HG03064 (cell line): ENCODE data around the gene FRMPD2.
"Not testable (repeated sequence)": the region's sequence is repeated elsewhere in the genome, so short reads cannot be mapped to it uniquely, and the experiment has no call there.

Experiments
- ATAC-seq: cut with Tn5 transposase; IDR thresholded peaks from one replicate; pipeline ENCODE4 v1.9.1; 2021; ENCODE audit warnings: low read depth; ENCODE audit not compliant: unreplicated experiment

Gene FRMPD2

GRCh38 chr10:48253970-48254657 is 20.4 kb downstream of the FRMPD2 start:
- no peak for ATAC-seq

- ATAC-seq = no peak
Measured at GRCh38 chr10:48252354-48252650, 22.2 kb downstream of the FRMPD2 start.

GRCh38 chr10:48251525-48252353 is 22.8 kb downstream of the FRMPD2 start:
- ATAC-seq = no peak

DNA sequence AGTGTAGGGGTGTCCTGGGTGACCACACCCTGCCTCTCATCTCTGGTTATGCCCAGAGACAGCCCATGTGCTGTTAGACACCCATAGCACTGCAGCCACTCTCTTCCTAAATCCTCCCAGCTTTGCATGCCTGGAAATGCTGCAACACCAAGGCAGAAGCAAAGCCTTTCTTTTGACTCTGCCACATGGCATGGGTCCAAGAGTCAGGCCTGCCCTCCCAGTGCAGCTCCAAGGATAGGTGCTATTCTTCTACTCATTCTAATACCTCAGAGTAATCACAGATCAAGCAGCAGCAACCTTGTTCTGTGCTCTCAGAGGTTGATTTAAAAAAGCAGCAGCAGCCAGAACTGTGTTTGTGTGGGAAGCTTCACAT is 23.4 kb downstream of the FRMPD2 start:
- no peak for ATAC-seq

DNA sequence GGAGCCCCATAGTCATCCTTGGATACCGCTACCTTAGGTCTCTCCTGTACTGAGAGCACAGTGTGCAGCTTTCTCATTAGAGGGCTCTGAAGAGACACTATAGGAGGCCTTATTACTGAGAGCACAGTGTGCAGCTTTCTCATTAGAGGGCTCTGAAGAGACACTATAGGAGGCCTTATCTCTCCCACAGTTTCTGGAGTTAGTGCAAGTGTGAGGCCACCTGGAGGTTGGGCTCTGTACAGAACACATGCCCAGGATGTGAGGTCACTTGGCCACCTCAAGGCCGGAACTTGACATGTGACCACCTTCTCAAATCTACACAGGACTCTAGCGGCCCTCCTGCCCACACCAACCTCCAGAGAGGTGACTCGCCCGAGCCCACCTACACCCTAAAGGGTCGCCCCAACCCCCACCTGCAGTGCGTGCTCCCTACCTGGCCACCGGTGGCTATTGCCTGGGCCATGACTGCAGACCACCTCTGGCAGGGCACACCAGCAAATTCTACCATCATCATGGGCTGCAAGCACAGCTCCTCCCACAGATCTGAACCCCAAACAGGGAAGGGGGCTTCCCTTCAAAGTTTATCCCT is 24.6 kb downstream of the FRMPD2 start:
- no peak for ATAC-seq

DNA sequence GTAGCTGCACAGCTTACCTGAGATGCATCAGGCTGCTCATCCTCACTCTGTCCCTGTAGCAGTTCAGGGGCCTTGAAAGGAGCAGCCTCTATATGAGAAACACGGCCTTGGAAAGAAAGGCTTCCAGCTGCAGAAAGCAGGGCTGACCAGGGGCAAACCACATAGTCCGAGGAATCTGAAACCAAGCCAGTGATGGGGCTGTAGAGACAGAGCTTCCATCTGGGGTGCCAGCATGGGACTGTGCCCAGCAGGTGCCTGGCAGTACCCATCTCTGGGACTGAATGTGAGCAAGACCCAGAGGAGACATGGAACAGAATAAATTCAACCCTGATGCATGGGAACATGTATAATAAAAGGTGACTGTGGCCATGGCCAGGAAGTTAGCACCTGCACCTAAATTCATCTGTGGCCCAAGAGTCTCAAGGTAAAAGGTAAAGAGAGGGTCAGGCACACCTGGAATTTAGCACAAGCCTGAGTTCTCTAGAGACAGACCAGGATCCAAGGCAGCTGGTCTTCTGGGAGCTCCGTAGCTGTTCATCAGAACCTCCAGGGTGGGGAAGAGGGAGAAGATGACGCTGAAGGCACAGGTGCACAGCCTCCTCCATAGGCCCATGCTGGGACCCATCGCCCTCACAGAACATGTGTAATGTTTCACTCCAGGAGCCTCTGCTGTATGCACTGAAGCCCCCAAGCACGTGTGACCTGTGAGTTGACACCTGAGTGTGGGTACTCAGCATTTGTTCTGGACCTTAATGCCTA is 25.3 kb downstream of the FRMPD2 start:
- no peak for ATAC-seq

- no peak for ATAC-seq
Measured at GRCh38 chr10:48248462-48248861, 26.0 kb downstream of the FRMPD2 start.

DNA sequence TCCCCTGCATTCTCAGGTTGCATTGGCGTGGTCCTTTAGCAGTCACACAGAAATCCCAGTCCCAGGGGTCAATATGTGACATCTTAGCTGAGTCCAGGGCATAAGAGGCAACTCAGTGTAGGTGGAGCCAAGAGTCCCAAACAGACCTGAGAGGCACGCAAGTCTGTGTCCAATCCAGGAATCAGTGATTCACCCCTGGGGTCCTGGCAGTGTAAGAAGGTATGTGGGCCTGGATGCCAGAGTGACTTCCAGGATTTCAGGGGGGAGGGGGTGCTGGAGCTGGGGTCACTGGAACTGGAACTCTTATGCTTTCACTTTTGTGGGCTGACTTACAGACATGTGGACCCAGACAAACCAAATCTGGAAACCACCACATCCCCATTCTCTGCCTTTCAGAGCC is 26.8 kb downstream of the FRMPD2 start:
- ATAC-seq = no peak

GRCh38 chr10:48246501-48246900 is 28.0 kb downstream of the FRMPD2 start:
- no peak for ATAC-seq

DNA sequence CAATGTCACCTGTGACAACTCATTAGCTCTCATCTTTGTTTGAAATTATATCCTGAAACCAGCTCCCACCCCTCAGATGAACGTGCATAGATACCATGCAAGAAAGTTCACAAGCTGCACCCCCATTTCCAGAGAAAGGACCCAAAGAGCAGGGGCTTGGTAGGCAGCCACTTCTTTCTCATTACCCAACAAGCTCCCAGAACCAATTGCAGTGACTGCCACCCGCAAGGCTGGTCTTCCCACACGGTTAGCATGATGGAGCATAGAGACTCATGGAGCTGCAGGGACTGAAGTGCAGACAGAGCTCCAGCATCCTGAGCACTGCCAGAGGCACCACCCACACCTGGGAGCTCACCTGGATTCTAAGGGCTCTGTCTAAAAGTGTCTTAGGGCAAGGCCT is 28.5 kb downstream of the FRMPD2 start:
- ATAC-seq = no peak

DNA sequence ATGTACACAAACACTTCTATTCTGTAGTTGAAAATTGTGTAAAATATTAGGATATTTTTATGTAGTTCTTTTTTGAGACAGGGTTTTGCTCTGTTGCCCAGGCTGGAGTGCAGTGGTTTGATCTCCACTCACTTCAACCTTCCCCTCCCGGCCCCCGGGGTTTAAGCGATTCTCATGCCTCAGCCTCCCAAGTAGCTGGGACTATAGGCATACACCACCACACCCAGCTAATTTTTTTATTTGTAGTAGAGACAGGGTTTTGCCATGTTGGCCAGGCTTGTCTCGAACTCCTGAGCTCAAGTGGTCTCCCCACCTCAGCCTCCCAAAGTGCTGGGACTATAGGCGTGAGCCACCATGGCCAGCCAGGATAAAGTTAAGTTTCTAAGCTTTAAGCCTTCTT is 30.6 kb downstream of the FRMPD2 start:
- not testable (repeated sequence) for ATAC-seq

DNA sequence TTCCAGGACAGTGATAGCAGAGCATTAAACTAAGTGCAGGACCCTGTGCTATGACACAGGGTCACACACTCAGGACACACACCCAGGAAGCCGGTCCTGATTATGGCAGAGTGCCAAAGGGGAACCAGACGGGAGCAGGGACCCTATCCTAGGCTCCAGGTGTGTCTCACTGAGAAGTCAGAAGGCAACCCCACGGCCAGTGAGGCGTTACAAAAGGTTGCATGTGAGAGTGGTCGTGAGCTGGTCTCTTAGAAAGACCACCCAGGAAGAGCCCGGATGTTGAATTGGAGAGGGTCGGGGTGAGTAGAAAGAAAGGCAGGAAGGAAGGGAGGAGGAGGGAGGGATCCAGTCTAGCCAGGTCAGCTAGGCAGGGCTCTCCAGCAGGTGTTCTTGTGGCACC is 31.0 kb downstream of the FRMPD2 start:
- no peak for ATAC-seq

- no peak for ATAC-seq
Measured at GRCh38 chr10:48242171-48242904, 32.2 kb downstream of the FRMPD2 start.

GRCh38 chr10:48241332-48241731 is 33.2 kb downstream of the FRMPD2 start:
- no peak for ATAC-seq

GRCh38 chr10:48240196-48240595 is 34.3 kb downstream of the FRMPD2 start:
- no peak for ATAC-seq

DNA sequence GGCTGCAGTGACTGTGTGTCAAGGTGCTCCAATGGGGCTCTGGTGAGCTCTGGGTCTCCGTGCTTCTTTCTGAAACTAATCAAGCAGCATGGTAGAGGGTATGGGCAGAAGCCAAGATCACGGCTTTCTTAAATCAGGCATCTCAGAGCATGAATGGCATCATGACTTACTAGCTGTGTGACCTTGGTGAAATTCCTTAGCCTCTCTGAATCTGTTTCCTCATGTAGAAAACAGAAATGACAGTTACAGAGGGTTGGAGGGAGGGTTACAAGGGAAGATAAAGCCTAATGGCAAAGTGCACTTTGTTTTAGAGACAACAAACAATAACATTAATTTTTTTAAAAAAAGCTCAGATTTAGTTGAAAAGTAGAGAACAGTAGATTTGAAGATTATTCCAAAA is 34.9 kb downstream of the FRMPD2 start:
- no peak for ATAC-seq

DNA sequence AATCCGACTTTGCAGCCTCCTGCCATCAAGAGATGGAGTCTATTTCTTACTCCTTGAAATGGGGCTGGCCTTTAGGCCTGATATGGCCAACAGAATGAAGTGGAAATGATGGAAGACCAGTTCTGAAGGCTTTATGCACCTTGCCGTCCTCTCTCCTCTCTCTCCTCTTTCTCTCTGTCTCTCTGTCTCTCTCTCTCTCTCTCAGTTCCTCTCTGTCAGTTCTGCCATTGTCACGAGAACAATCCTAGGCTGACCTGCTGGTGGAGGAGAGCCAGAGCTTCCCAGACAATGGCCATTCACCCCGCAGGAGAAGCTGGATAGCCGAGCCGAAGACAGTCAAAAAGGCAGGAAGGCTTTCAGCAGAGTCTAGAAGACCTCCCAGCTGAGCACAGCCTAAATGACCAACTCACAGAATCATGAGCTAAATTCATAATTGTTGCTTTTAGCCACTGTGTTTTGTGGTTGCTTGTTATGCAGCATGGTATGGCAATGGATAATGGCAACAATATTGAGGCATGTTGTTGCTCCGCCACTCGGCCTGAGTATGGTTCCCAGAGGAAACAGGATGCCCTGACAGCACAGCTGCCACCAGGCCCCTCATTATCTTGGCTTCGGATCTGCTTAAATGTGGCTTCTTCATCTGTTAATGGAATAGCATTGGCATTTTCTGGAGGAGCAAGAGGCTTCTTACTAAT is 35.5 kb downstream of the FRMPD2 start:
- no peak for ATAC-seq

DNA sequence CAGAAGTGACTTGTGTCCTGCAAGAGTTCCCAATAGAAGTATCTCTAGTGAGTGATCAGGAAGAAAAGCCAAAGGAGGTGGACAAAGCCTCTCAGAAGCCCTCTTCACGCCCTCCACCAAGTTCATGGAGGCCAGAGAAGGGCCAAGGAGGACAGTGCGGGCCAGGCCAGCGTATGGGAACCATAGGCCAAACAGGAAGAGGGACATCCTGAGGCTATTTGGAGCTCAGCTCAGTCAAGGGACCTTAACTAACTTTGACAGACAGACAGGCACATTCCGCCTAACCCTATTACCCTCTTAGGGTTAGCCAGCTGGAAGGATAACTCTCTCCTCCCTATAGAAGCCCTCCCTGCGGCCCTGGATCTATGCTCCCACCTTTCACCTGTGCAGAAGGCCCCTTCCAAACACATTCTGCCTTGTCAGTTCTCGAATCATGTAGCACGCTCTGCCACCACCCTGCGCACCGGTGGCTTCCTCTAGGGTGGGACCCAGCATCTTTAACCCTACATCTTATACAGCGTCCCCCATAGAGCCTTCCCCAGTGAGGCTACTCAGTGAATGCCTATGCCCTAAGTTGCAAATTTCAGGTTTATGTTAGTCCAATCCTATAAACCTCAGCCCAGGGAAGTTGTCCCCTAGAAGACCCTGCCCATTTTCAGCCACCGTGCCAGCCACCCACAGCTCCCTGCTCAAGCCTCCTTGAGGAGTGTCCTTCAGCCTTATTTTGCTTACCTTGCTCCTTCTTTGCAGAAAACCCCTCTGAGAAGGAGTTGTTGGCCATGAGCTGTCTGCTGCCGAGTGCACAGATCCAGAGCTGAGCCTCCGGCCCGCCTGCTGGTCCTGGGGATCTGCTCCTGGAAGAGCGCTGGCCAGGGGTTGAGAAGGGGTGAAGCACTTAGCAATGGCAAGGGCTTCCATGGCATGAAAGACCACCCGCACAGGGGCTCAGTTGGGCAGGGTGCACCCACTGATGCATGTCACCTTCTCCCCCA is 36.9 kb downstream of the FRMPD2 start:
- no peak for ATAC-seq

DNA sequence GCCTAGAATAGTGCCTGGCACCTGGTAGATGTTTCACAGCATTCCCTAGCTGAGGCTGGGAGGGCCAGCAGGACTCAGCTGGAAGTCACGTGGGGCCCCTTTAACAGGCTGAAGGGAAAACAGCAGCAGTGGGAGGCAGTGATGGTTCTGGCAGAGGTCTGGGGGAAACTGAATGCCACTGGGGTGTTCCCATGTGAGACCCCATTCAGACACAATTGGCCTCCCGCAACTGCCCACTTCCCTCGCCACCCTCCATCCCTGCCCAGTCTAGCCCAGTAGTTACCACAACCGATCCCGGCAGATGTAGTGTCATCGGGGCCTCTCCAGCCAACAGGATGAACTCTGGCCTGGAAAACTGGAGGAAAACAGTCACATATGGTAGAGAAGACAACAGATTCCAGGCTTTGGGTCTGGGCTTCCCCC is 38.3 kb downstream of the FRMPD2 start:
- no peak for ATAC-seq
